ENCODE data around the gene BTD.

GRCh38 chr3:15665510-15666150 is 64.1 kb downstream of the BTD start:
- TF ChIP-seq CTCF (IDR thresholded peaks at IDR 0.05), result no peak
- no peak for TF ChIP-seq EZH2 (IDR thresholded peaks at IDR 0.05)

Data from neural progenitor cell (in vitro differentiated cells).